Endothelial cell of umbilical vein (primary cell): ENCODE measurements around the gene EML2.

ENCODE experiments used
- CTCF ChIP-seq, 2 donors: IDR thresholded peaks; 1 replicate in 1 of 2; 2 replicates in 1 of 2; pipeline ENCODE4 v1.5.1; 2011; ENCODE audit warnings: low read length in 2 of 2, mild to moderate bottlenecking in 2 of 2, moderate library complexity in 2 of 2, control low read depth in 1 of 2, inconsistent platforms in 1 of 2, low read depth in 1 of 2; ENCODE audit not compliant: insufficient read depth in 1 of 2; ENCODE audit errors: extremely low read depth in 1 of 2
- EZH2 ChIP-seq: IDR thresholded peaks from 2 replicates; pipeline ENCODE4 v1.6.1; 2012; ENCODE audit warnings: borderline replicate concordance, low read depth, mild to moderate bottlenecking, moderate library complexity, low read length, inconsistent platforms; ENCODE audit not compliant: severe bottlenecking
- POLR2A ChIP-seq: IDR thresholded peaks from 2 replicates; pipeline ENCODE4 v1.6.1; 2012; ENCODE audit warnings: low read depth, mild to moderate bottlenecking, control low read depth, low read length
- POLR2AphosphoS5 ChIP-seq: IDR thresholded peaks from 2 replicates; pipeline ENCODE4 v1.6.1; 2012; ENCODE audit warnings: low read depth, mild to moderate bottlenecking, control low read depth, low read length, moderate library complexity; ENCODE audit not compliant: insufficient read depth

- peak; percentile 89 to 90 for TF ChIP-seq CTCF (IDR thresholded peaks at IDR 0.05; ENCODE audit: extremely low read depth in 1 of 2, insufficient read depth in 1 of 2, low read depth in 1 of 2, low read length in 2 of 2)
- TF ChIP-seq POLR2A: peak; percentile 38
- TF ChIP-seq POLR2AphosphoS5: peak; percentile 41
- no peak for TF ChIP-seq EZH2
Observed at GRCh38 chr19:45607071-45608029, 31.8 kb downstream of the EML2 start.
